T-cell (primary cell): ENCODE data around the gene OPRL1. TPM values are rescaled to one million over a fixed set of nuclear protein-coding genes. Genes with fewer than 3 reads are reported as not detected.

Experiments
- ATAC-seq, 4 experiments: fragments of 200-7000 bp in 3 of 4; fragments of 150-1000 bp in 1 of 4; cut with Tn5 transposase; replicated peaks in 1 of 4; 1 replicate in 3 of 4; 2 replicates in 1 of 4; pipeline ENCODE4 v1.10.0; 2021; ENCODE audit warnings: moderate library complexity in 3 of 4, mild to moderate bottlenecking in 2 of 4, moderate number of reproducible peaks in 1 of 4
- CTCF ChIA-PET, 2 donors: fragments of 300-600 bp; sonication (Branson Sonifier 250); formaldehyde crosslinking; loops; one replicate each; lab custom pipeline; 2022; ENCODE audit warnings: antibody characterized with exemption in 2 of 2; lab: Charles Lee
- POLR2A ChIA-PET, 2 donors: fragments of 300-600 bp; sonication (Branson Sonifier 250); formaldehyde crosslinking; loops; one replicate each; lab custom pipeline; 2022; ENCODE audit warnings: antibody characterized with exemption in 2 of 2; lab: Charles Lee
- DNase-seq, 35 experiments: peaks; one replicate each; pipeline versions ENCODE4 v3.0.0 to v3.0.0-alpha.2; 2013 to 2023
- H3K27ac ChIP-seq: one replicate; pipeline ENCODE4 v1.5.1; 2013; ENCODE audit warnings: low read length
- H3K27me3 ChIP-seq, 2 experiments: replicated peaks in 1 of 2; 1 replicate in 1 of 2; 2 replicates in 1 of 2; pipeline versions ENCODE4 v1.6.1 to v1.7.0; 2013; ENCODE audit warnings: low read length in 1 of 2, mixed read lengths in 1 of 2; ENCODE audit not compliant: control insufficient read depth in 2 of 2, insufficient read depth in 2 of 2; ENCODE audit errors: extremely low read depth in 1 of 2
- H3K36me3 ChIP-seq, 2 donors: 1 replicate in 1 of 2; 2 replicates in 1 of 2; pipeline versions ENCODE4 v1.6.1 to v1.7.0; 2013; ENCODE audit warnings: low read length in 1 of 2; ENCODE audit not compliant: control insufficient read depth in 2 of 2, insufficient read depth in 1 of 2; ENCODE audit errors: extremely low read depth in 1 of 2
- H3K4me1 ChIP-seq, 2 experiments: 1 replicate in 1 of 2; 2 replicates in 1 of 2; pipeline versions ENCODE4 v1.6.1 to v1.7.0; 2013; ENCODE audit warnings: low read length in 2 of 2, mixed read lengths in 1 of 2; ENCODE audit not compliant: insufficient read depth in 2 of 2, control insufficient read depth in 1 of 2; ENCODE audit errors: extremely low read depth in 1 of 2
- H3K4me3 ChIP-seq, 2 donors: 1 replicate in 1 of 2; 2 replicates in 1 of 2; pipeline versions ENCODE4 v1.5.1 to v1.7.0; 2013; ENCODE audit warnings: mild to moderate bottlenecking in 2 of 2, low read length in 1 of 2, moderate library complexity in 1 of 2; ENCODE audit not compliant: control insufficient read depth in 1 of 2; ENCODE audit errors: extremely low read depth in 1 of 2
- H3K9me3 ChIP-seq: 2 replicates; pipeline ENCODE4 v1.7.0; 2013
- H3K27ac Mint-ChIP-seq, 2 donors: one replicate each; pipeline ENCODE4 v1.8.0; 2020 to 2021; ENCODE audit warnings: mild to moderate bottlenecking in 2 of 2, mixed read lengths in 2 of 2
- H3K27me3 Mint-ChIP-seq, 2 donors: one replicate each; pipeline ENCODE4 v1.8.0; 2021 to 2022; ENCODE audit warnings: mixed read lengths in 2 of 2
- H3K36me3 Mint-ChIP-seq: one replicate; pipeline ENCODE4 v1.8.0; 2021; ENCODE audit warnings: mixed read lengths
- H3K4me1 Mint-ChIP-seq, 3 donors: one replicate each; pipeline ENCODE4 v1.8.0; 2020 to 2022; ENCODE audit warnings: mixed read lengths in 3 of 3, mild to moderate bottlenecking in 1 of 3
- H3K4me3 Mint-ChIP-seq, 3 donors: one replicate each; pipeline ENCODE4 v1.8.0; 2020 to 2022; ENCODE audit warnings: mild to moderate bottlenecking in 3 of 3, mixed read lengths in 3 of 3, moderate library complexity in 3 of 3
- H3K9me3 Mint-ChIP-seq, 3 donors: one replicate each; pipeline ENCODE4 v1.8.0; 2020 to 2022; ENCODE audit warnings: mixed read lengths in 3 of 3
- WGBS: methylation state at CpG from one replicate; pipeline ENCODE4 v1.1.5; 2013; ENCODE audit warnings: missing lambda C conversion rate; ENCODE audit not compliant: insufficient coverage; 5-methylcytosine and 5-hydroxymethylcytosine counted together
- total RNA-seq, 35 experiments: library from RNA in 6 of 35; stranded (reverse) in 6 of 35; fragments of 120-200 nt in 1 of 35; gene quantifications; one replicate each; pipeline versions ENCODE4 v1.2.1 to v1.2.4 and lab custom pipeline; 2013 to 2026

Gene OPRL1
- total RNA-seq, 5 donors from 2014 or later (not counting 1 experiment from before 2014, with no cell fraction given), result 1.1 to 1.9 (median 1.5) TPM

GRCh38 chr20:64051033-64051452 lies 28.8 kb upstream of the OPRL1 start:
- Mint-ChIP-seq H3K4me1 (peaks cover 4 to 26% (median 19%) of the 10 kb centered on the region in 3 donors), H3K4me3 (peak overlapping the region in 1 of 3 donors; percentile 55), H3K27ac (no peak overlapping the region), H3K36me3 (no peaks in the 10 kb centered on the region), H3K9me3 (no peaks in the 10 kb centered on the region), H3K27me3 (peaks cover 12 to 57% of the 10 kb centered on the region in 2 donors)
- 76% methylated on average over 7 of the region's 11 CpGs for WGBS
- peaks cover 9 to 27% of the 10 kb centered on the region in 2 experiments for H3K4me1 ChIP-seq
- no peak overlapping the region for H3K27ac ChIP-seq
- H3K36me3 ChIP-seq, result no peaks in the 10 kb centered on the region
- ATAC-seq, result no peak
- POLR2A ChIA-PET, result no interaction called here
- CTCF ChIA-PET, result no interaction called here
- no peaks in the 10 kb centered on the region for H3K9me3 ChIP-seq
- H3K27me3 ChIP-seq, result peaks cover 0 to 85% of the 10 kb centered on the region in 2 experiments
- H3K4me3 ChIP-seq, result no peak overlapping the region
- DNase-seq, result no peak

GRCh38 chr20:64051561-64052325 lies 28.1 kb upstream of the OPRL1 start:
- Histone ChIP-seq H3K36me3 (no peaks in the 10 kb centered on the region), H3K4me1 (peaks cover 9 to 28% of the 10 kb centered on the region in 2 experiments), H3K9me3 (no peaks in the 10 kb centered on the region), H3K4me3 (no peak overlapping the region), H3K27me3 (peaks cover 0 to 85% of the 10 kb centered on the region in 2 experiments), H3K27ac (no peak overlapping the region)
- peaks cover 7 to 50% of the 10 kb centered on the region in 2 donors for H3K27me3 Mint-ChIP-seq
- ChIA-PET CTCF (interaction anchor here in 1 of 2 donors (0.6 kb wide), 1 partner anchor 156 kb away, joined by 3 read pairs; no protein-coding TSS in a partner anchor), POLR2A (no interaction called here)
- no peaks in the 10 kb centered on the region for H3K36me3 Mint-ChIP-seq
- ATAC-seq (no peak), DNase-seq (no peak)
- H3K4me3 Mint-ChIP-seq, result peak overlapping the region in 1 of 3 donors; percentile 55
- no peaks in the 10 kb centered on the region for H3K9me3 Mint-ChIP-seq
- WGBS, result 84% methylated on average over 8 of the region's 15 CpGs
- H3K27ac Mint-ChIP-seq, result no peak overlapping the region
- H3K4me1 Mint-ChIP-seq, result peaks cover 0 to 20% (median 12%) of the 10 kb centered on the region in 3 donors

- peaks cover 3 to 22% (median 9%) of the 10 kb centered on the region in 3 donors for H3K4me1 Mint-ChIP-seq
- H3K36me3 Mint-ChIP-seq, result no peaks in the 10 kb centered on the region
- CTCF ChIA-PET, result interaction anchor here in 1 of 2 donors (0.6 kb wide), 1 partner anchor 157 kb away, joined by 3 read pairs; no protein-coding TSS in a partner anchor
- POLR2A ChIA-PET, result no interaction called here
- no peak for DNase-seq
- no peak overlapping the region for H3K27ac Mint-ChIP-seq
- Histone ChIP-seq H3K27me3 (peaks cover 0 to 85% of the 10 kb centered on the region in 2 experiments), H3K9me3 (no peaks in the 10 kb centered on the region), H3K27ac (no peak overlapping the region), H3K36me3 (no peaks in the 10 kb centered on the region), H3K4me1 (peaks cover 8 to 34% of the 10 kb centered on the region in 2 experiments), H3K4me3 (no peak overlapping the region)
- ATAC-seq, result no peak
- H3K9me3 Mint-ChIP-seq, result no peaks in the 10 kb centered on the region
- no peak overlapping the region for H3K4me3 Mint-ChIP-seq
- H3K27me3 Mint-ChIP-seq, result peaks cover 6 to 44% of the 10 kb centered on the region in 2 donors
- whole genome bisulfite sequencing, result 90% methylated on average over 7 of the region's 10 CpGs
Observed at GRCh38 chr20:64052326-64052722, 27.6 kb upstream of the OPRL1 start.

GRCh38 chr20:64052987-64053840 lies 26.7 kb upstream of the OPRL1 start:
- POLR2A ChIA-PET, result no interaction called here
- no peak for ATAC-seq
- Histone ChIP-seq H3K4me1 (peaks cover 3 to 38% of the 10 kb centered on the region in 2 experiments), H3K36me3 (no peaks in the 10 kb centered on the region), H3K27me3 (peaks cover 0 to 85% of the 10 kb centered on the region in 2 experiments), H3K4me3 (no peak overlapping the region), H3K9me3 (no peaks in the 10 kb centered on the region), H3K27ac (no peak overlapping the region)
- no peaks in the 10 kb centered on the region for H3K9me3 Mint-ChIP-seq
- H3K4me3 Mint-ChIP-seq, result no peak overlapping the region
- CTCF ChIA-PET, result no interaction called here
- H3K27ac Mint-ChIP-seq, result peak overlapping the region in 1 of 2 donors; percentile 57
- no peaks in the 10 kb centered on the region for H3K36me3 Mint-ChIP-seq
- no peak for DNase-seq
- 89% methylated on average over 31 of the region's 33 CpGs for WGBS
- peaks cover 6 to 40% of the 10 kb centered on the region in 2 donors for H3K27me3 Mint-ChIP-seq
- H3K4me1 Mint-ChIP-seq, result peaks cover 10 to 30% (median 10%) of the 10 kb centered on the region in 3 donors

GRCh38 chr20:64053841-64054661 lies 25.8 kb upstream of the OPRL1 start:
- 60% methylated on average over 12 of the region's 17 CpGs for WGBS
- no peaks in the 10 kb centered on the region for H3K36me3 ChIP-seq
- POLR2A ChIA-PET, result interaction anchor here in 1 of 2 donors (0.7 kb wide), 1 partner anchor 54 kb away, joined by 3 read pairs; no protein-coding TSS in a partner anchor
- H3K4me1 ChIP-seq, result peaks cover 3 to 38% of the 10 kb centered on the region in 2 experiments
- Mint-ChIP-seq H3K27me3 (peaks cover 6 to 39% of the 10 kb centered on the region in 2 donors), H3K4me1 (peaks cover 11 to 31% (median 13%) of the 10 kb centered on the region in 3 donors), H3K36me3 (no peaks in the 10 kb centered on the region), H3K4me3 (no peak overlapping the region), H3K9me3 (no peaks in the 10 kb centered on the region), H3K27ac (peak overlapping the region in 1 of 2 donors; percentile 57)
- DNase-seq (no peak), ATAC-seq (no peak)
- no peak overlapping the region for H3K4me3 ChIP-seq
- H3K27me3 ChIP-seq, result peaks cover 0 to 85% of the 10 kb centered on the region in 2 experiments
- no peak overlapping the region for H3K27ac ChIP-seq
- CTCF ChIA-PET, result interaction anchor here in 1 of 2 donors (1.2 kb wide), 1 partner anchor 15 kb away, joined by 5 read pairs; no protein-coding TSS in a partner anchor
- H3K9me3 ChIP-seq, result no peaks in the 10 kb centered on the region
